Loucy (cell line): ENCODE data around the gene SLC5A6.
A peak's percentile ranks its signal among the peaks of the same experiment; 100 is the strongest.

ENCODE experiments used
- H2AFZ ChIP-seq: fragments of 200-600 bp; sonication (generic); 2 replicates; pipeline ENCODE4 v1.6.0; 2016; ENCODE audit warnings: antibody characterized with exemption, mild to moderate bottlenecking, low read length, moderate library complexity
- H3F3A ChIP-seq: fragments of 200-600 bp; 2 replicates; pipeline ENCODE4 v1.6.0; 2016; ENCODE audit warnings: antibody characterized with exemption, low read depth, mild to moderate bottlenecking
- H3K27me3 ChIP-seq: fragments of 200-600 bp; sonication (generic); 2 replicates; pipeline ENCODE4 v1.6.1; 2014; ENCODE audit warnings: low read length, mild to moderate bottlenecking; ENCODE audit not compliant: insufficient read depth, poor library complexity, severe bottlenecking
- H3K36me3 ChIP-seq: fragments of 200-600 bp; sonication (generic); 2 replicates; pipeline ENCODE4 v1.6.1; 2016; ENCODE audit warnings: low read length; ENCODE audit not compliant: insufficient read depth
- H3K4me1 ChIP-seq: fragments of 200-600 bp; sonication (generic); 2 replicates; pipeline ENCODE4 v1.5.1; 2014; ENCODE audit warnings: low read length, mild to moderate bottlenecking; ENCODE audit not compliant: insufficient read depth, poor library complexity, severe bottlenecking
- H3K4me2 ChIP-seq: fragments of 200-600 bp; sonication (generic); 2 replicates; pipeline ENCODE4 v1.6.0; 2014; ENCODE audit warnings: antibody characterized with exemption, low read length, low read depth, mild to moderate bottlenecking; ENCODE audit not compliant: poor library complexity, severe bottlenecking
- H3K4me3 ChIP-seq: fragments of 200-600 bp; sonication (generic); 2 replicates; pipeline ENCODE4 v1.5.1; 2014; ENCODE audit warnings: low read length, mild to moderate bottlenecking, mixed read lengths; ENCODE audit not compliant: poor library complexity, severe bottlenecking
- H3K79me2 ChIP-seq: fragments of 200-600 bp; sonication (generic); 2 replicates; pipeline ENCODE4 v1.6.1; 2014; ENCODE audit warnings: low read length; ENCODE audit not compliant: insufficient read depth
- H3K9ac ChIP-seq: fragments of 200-600 bp; sonication (generic); 2 replicates; pipeline ENCODE4 v1.6.0; 2014; ENCODE audit warnings: mild to moderate bottlenecking, low read depth, low read length, moderate library complexity; ENCODE audit not compliant: poor library complexity, severe bottlenecking
- H3K9me2 ChIP-seq: fragments of 200-600 bp; sonication (generic); replicated peaks from 2 replicates; pipeline ENCODE4 v1.6.1; 2016; ENCODE audit warnings: low read depth, low read length, mixed read lengths
- H3K9me3 ChIP-seq: fragments of 200-600 bp; sonication (generic); 2 replicates; pipeline ENCODE4 v1.6.1; 2014; ENCODE audit warnings: mild to moderate bottlenecking, antibody characterized with exemption, low read length, low read depth; ENCODE audit not compliant: insufficient read depth
- H4K20me1 ChIP-seq: fragments of 200-600 bp; sonication (generic); 2 replicates; pipeline ENCODE4 v1.6.0; 2014; ENCODE audit warnings: antibody characterized with exemption, low read length, mild to moderate bottlenecking; ENCODE audit not compliant: insufficient read depth, poor library complexity, severe bottlenecking
- EZH2phosphoT487 ChIP-seq: fragments of 200-600 bp; IDR thresholded peaks from 2 replicates; pipeline ENCODE4 v1.6.1; 2018; ENCODE audit warnings: antibody characterized with exemption, mild to moderate bottlenecking, moderate library complexity, borderline replicate concordance
- TF ChIP-seq, protein P1 (sequence below): fragments of 200-600 bp; sonication (generic); conservative IDR thresholded peaks from 2 replicates; pipeline ENCODE4 v1.5.1; 2014; ENCODE audit warnings: mild to moderate bottlenecking, antibody characterized with exemption, low read length

The SLC5A6 gene

GRCh38 chr2:27186613-27187345 lies 25.3 kb downstream of the SLC5A6 start:
- Histone ChIP-seq H4K20me1 (no peaks in the 10 kb centered on the region), H3K9me3 (no peaks in the 10 kb centered on the region), H3K9me2 (no peaks in the 10 kb centered on the region), H3K4me2 (no peak overlapping the region), H3K27me3 (no peaks in the 10 kb centered on the region), H3K79me2 (no peaks in the 10 kb centered on the region), H3K4me3 (no peak overlapping the region), H2AFZ (no peak overlapping the region), H3K9ac (no peak overlapping the region), H3K4me1 (no peaks in the 10 kb centered on the region), H3F3A (0 out of 2 replicates have a peak, but pooled peaks cover 2% of the 10 kb centered on the region), H3K36me3 (no peaks in the 10 kb centered on the region)
- TF ChIP-seq, protein P1, sequence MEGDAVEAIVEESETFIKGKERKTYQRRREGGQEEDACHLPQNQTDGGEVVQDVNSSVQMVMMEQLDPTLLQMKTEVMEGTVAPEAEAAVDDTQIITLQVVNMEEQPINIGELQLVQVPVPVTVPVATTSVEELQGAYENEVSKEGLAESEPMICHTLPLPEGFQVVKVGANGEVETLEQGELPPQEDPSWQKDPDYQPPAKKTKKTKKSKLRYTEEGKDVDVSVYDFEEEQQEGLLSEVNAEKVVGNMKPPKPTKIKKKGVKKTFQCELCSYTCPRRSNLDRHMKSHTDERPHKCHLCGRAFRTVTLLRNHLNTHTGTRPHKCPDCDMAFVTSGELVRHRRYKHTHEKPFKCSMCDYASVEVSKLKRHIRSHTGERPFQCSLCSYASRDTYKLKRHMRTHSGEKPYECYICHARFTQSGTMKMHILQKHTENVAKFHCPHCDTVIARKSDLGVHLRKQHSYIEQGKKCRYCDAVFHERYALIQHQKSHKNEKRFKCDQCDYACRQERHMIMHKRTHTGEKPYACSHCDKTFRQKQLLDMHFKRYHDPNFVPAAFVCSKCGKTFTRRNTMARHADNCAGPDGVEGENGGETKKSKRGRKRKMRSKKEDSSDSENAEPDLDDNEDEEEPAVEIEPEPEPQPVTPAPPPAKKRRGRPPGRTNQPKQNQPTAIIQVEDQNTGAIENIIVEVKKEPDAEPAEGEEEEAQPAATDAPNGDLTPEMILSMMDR, result no peak
- TF ChIP-seq EZH2phosphoT487, result no peak

DNA sequence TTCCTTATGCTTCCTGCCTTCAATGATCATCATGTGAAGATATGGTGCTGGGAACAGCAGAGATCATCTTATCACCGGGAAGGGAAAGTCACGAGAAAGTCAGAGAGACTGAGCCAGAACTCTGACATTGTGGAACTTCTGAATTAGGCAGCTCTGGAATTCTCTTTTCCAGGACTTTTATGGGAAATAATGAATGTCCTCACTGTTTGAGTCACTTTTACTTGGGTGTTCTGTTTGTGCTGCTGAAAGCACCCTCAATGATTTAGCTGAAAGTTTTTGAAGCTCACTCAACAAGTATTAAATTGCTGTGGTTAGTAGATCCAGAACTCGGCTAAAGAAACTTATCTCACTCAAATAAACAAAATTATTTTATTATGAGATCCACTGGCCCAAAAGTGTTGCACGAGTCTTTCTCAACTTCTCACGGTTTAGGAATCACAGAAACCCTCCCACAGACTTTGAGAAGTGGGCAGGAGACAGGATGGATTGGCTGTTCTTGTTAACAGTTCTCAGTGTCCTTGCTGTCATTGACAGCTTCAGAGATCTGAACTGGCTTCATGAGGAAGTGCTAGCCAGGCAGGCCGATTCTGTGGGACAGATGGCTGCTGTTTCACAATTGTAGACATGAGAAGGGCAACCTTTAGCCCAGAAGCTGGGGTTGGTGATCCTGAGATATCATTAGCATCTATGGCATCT lies 26.6 kb downstream of the SLC5A6 start:
- Histone ChIP-seq H3K4me1 (no peaks in the 10 kb centered on the region), H3K79me2 (no peaks in the 10 kb centered on the region), H3F3A (0 out of 2 replicates have a peak, but pooled peaks cover 2% of the 10 kb centered on the region), H3K4me2 (no peak overlapping the region), H3K9me2 (no peaks in the 10 kb centered on the region), H3K9ac (no peak overlapping the region), H3K4me3 (no peak overlapping the region), H3K27me3 (no peaks in the 10 kb centered on the region), H4K20me1 (no peaks in the 10 kb centered on the region), H2AFZ (peak overlapping the region; percentile 60; the same call in 1 of the 2 replicates), H3K36me3 (no peaks in the 10 kb centered on the region), H3K9me3 (no peaks in the 10 kb centered on the region)
- no peak for TF ChIP-seq EZH2phosphoT487
- TF ChIP-seq, protein P1, result no peak

DNA sequence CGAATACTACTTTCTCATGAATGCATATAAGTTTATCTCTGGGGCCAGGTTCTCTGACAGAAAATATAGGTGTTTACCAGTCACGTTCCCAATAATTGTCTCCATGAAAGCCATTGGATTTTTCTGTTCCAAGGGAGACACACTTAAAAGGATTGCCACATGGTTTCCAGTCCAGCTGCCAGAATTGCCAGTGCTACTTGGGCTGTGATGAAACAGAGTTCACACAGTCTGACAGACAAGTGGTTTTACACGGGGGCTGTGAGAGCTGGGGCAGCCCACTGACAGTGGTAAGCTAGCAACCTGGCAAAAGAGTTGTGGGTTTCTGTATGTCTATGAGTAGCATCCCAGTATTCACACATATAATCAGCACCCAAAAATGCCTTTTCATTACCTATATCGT lies 28.0 kb downstream of the SLC5A6 start:
- no peaks in the 10 kb centered on the region for H3K27me3 ChIP-seq
- no peak overlapping the region for H3K4me2 ChIP-seq
- TF ChIP-seq, protein P1, result no peak
- TF ChIP-seq EZH2phosphoT487, result no peak
- H2AFZ ChIP-seq, result no peak overlapping the region
- 0 out of 2 replicates have a peak, but pooled peaks cover 2% of the 10 kb centered on the region for H3F3A ChIP-seq
- H4K20me1 ChIP-seq, result no peaks in the 10 kb centered on the region
- no peaks in the 10 kb centered on the region for H3K9me3 ChIP-seq
- H3K79me2 ChIP-seq, result no peaks in the 10 kb centered on the region
- H3K9ac ChIP-seq, result no peak overlapping the region
- H3K9me2 ChIP-seq, result no peaks in the 10 kb centered on the region
- H3K36me3 ChIP-seq, result no peaks in the 10 kb centered on the region
- H3K4me1 ChIP-seq, result no peaks in the 10 kb centered on the region
- H3K4me3 ChIP-seq, result no peak overlapping the region
